Astrocyte of the hippocampus (primary cell): ENCODE measurements around the gene NR2C2AP.
A peak's percentile ranks its signal among the peaks of the same experiment; 100 is the strongest.
"Not testable (repeated sequence)": the region's sequence is repeated elsewhere in the genome, so short reads cannot be mapped to it uniquely, and the experiment has no call there.

Experiments used
- DNase-seq: peaks from one replicate; pipeline ENCODE4 v3.0.0; 2011; ENCODE audit warnings: low read depth, low spot score

The NR2C2AP gene, protein sequence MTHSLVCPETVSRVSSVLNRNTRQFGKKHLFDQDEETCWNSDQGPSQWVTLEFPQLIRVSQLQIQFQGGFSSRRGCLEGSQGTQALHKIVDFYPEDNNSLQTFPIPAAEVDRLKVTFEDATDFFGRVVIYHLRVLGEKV

DNA sequence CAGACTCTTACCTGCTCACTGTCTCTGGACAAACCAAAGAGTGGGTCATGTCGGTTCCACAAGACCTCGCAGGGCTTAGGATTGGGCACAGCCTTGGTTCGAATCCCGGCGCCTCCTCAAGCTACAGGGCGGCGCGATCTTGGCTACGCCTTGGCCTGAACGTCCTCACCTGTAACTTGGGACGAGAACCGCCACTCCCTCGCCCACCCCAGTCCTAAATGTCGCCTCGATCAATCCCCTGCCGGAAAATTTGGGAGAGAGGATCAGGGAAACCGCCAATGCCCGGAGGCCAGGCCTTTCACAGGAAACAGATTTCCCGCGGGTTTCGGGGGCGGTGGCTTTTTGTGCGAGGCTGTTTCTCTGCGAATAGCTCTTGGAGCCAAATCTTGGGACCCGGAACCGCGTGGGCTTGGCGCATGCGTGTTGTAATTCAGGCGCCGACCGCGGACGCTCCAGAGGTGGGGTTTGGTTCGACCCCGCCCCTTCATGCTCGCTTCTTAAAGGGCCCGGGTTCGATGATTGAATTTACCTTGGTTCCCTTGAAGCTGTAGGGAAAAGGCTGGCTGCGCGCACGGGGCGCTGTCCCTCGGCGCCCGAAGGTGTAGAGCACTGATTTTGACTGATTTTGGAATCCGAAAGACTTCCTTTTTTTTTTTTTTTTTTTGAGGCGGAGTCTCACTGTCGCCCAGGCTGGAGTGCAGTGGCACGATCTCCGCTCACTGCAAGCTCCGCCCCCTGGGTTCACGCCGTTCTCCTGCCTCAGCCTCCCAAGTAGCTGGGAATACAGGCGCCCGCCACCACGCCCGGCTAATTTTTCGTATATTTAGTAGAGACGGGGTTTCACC lies at the start of gene NR2C2AP:
Gene NR2C2AP (minus strand): TSS at position 403 of the 845 bp plus-strand sequence. CDS start 354 bp downstream, at position 49.
- peak; percentile 93 for DNase-seq

DNA sequence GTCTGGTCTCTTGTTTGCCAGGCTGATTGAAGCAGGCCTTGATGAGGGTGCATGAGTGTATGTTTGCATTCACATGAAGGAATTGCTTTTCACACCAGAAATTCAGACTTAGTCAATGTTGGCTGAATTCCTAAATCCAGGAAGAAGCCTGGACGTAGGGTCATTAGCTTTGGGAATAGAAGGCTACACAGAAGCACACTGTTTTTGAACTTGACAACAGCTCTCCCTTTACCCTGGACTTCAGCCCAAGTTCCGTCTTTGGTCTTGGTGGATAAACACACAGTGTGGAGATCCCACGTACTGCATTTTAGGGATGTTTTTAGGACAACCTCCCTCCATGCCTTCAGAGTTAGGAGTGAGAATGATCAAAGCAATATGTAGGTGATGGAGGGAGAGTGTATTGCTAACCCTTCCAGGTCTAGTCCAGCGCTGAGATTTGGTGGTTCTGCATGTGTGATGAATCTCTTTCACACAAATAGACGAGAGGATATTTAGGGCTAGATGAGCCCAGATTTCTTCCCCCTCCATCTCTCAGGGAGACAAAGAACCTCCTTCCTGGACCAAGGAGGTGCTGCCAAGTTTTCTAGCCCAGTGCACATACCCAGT lies 47.1 kb upstream of the NR2C2AP start:
- DNase-seq: no peak

DNA sequence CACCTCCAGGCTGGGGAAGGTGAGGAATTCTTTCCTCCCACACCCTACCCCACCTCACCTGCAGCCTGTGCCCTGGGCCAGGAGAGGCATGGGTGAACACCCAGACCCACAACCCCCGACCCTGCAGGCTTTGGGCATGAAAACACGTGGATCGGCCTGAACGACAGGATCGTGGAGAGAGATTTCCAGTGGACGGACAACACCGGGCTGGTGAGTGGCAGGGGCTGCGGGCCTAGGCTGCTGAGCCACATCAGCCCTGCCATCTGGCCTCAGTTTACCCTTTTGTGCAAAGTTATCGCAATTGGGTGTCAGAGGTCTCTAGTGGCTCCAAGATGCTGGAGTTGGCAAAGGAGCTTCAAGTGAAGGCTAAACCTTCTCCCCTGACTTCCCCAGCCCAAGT lies 37.3 kb upstream of the NR2C2AP start:
- no peak for DNase-seq

DNA sequence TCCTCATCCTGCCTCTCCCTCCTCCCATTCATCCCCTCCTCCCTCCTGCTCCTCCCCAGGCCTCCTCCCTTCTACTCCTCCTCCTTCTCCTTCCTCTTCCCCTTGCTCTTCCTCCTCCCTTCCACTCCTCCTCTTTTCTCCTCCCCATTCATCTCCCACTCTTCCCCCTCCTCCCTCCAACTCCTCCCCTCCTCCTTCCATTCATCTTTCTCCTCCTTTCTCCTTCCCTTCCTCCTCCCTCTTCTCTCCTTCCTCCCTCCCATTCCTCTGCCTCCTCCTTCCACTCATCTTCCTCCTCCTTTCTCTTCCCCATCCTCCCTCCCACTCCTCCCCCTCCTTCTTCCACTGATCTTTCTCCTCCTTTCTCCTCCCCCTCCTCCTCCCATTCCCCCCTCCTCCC lies 36.5 kb upstream of the NR2C2AP start:
- DNase-seq: no peak

DNA sequence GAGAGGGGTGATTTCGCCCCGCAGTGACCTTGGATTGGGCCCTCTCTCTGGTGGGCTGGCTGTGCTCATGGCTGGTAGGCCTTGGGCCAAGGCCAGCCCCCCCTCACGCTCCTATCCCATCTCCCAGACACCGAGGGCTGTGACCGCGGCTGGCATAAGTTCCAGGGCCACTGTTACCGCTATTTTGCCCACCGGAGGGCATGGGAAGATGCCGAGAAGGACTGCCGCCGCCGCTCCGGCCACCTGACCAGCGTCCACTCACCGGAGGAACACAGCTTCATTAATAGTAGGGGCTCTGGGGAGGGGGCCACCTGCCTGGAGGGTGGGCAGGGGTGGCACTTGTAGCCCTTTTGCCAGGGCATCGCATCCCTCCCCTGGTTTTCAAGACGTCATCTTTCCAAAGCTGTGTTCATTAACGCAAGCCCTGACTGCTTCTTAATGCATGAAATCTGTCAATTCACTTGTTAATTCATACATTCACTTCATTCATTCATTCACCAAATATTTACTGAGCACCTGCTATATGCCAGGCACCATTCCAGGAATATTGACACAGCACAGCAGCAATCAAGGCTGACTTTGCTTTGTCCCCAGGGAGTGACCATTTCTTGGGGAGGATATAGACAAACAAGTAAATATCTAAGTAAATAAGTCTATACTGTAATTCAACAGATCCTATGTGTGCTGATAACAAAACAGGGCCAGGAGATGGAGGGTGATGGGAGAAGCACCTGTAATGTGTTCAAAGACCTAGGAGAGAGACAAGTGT lies 35.1 kb upstream of the NR2C2AP start:
- no peak for DNase-seq

DNA sequence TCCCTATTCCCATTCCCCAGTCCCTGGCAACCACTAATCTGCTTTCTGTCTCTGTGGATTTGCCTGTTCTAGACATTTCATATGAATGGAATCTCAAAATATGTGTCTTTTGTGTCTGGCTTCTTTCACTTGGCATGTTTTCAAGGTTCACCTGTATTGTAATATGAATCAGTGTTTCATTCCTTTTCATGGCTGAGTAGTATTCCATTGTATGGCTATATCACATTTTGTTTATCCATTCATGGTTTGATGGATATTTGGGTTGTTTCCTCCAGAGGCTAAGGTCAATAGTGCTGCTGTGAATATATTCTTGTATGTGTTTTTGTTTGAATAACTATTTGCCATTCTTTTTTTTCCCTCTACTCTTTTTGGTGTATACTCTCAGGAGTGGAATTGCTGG lies 33.0 kb upstream of the NR2C2AP start:
- no peak for DNase-seq

DNA sequence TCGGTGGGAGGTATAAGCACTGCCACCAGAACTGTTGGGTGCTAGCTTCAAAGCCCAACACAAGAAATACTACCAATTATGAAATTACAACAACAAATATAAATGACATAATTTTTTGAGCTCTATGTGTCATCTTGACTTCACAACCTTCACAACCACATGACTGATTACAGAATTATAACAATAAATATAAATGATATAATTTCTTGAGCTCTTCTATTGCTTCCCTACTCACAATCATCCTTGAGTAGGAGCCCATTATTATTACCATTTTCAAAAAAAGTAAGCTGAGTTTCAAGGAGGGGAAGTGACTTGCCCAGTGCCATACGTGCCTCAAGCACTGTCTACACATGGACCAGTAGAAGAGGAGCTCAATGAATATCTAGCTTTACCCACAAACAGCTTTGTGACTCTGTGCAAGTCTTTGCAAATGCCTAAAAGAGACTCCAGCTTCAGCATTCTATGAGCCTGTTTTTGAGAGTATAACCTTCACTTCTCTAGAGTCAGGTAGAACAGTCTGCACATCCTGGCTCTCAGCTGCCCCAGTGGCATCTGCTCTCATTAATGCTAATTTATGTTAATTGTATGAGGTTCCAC lies 31.1 kb upstream of the NR2C2AP start:
- DNase-seq: no peak

DNA sequence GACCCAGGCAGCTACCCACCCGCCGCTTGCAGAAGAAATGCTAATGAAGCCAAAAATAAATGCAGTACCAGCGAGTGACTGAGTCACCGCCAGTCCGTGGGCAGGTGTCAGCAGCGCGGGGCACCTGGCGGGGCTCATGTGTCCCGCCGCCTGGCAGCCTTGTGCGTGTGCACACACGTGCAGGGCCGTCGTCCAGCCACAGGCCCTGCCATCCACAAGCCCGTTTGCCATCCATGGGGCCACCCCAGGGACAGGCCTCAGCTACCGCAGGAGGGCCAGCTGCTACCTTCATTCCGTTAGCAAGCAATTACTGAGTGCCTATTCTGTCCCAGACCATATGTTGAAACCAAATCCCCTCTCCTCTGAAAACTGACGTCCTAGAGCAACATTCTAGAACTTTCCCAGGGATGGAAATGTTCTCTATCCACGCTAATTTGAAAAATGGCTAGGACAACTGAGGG lies 29.1 kb upstream of the NR2C2AP start:
- no peak for DNase-seq

DNA sequence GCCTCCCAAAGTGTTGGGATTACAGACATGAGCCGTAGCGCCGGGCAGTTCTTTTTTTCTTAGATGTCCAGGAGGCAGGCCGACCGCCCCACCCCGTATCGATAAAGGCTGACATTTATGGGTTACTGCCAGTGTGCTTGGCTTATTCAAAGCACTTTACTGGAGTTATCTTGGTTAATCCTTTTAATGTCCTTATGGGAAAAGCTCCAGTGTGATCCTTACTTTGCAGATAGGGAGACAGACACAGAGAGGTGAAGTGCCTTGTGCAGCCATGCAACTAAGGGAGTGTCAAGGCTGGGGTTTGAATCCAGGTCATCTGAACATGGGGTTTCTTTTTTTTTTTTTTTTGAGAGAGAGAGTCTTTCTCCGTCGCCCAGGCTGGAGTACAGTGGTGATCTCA lies 27.8 kb upstream of the NR2C2AP start:
- DNase-seq: no peak

DNA sequence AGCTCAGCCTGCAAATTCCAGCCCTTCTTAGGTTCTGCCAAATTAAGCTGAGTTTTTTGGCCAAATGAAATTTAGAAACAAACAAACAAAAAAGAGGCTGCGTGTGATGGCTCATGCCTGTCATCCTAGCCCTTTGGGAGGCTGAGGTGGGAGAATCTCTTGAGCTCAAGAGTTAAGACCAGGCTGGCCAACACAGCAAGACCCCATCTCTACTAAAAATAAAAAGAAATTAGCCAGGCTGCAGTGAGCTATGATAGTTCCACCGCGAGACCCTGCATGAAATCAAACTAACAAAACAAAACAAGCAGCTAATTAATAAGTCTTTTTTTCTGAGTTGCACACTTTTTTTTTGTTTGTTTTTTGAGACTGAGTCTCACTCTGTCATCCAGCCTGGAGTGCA lies 26.5 kb upstream of the NR2C2AP start:
- no peak for DNase-seq

DNA sequence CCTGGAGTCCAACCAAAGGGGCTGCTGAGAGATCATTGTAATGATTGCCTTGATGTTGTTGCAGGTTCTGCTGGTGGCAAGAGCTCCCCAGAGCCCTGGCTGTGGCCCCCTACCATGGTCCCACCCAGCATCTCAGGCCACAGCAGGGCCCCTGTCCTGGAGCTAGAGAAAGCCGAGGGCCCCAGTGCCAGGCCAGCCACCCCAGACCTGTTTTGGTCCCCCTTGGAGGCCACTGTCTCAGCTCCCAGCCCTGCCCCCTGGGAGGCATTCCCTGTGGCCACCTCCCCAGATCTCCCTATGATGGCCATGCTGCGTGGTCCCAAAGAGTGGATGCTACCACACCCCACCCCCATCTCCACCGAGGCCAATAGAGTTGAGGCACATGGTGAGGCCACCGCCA lies 24.0 kb upstream of the NR2C2AP start:
- DNase-seq: no peak

DNA sequence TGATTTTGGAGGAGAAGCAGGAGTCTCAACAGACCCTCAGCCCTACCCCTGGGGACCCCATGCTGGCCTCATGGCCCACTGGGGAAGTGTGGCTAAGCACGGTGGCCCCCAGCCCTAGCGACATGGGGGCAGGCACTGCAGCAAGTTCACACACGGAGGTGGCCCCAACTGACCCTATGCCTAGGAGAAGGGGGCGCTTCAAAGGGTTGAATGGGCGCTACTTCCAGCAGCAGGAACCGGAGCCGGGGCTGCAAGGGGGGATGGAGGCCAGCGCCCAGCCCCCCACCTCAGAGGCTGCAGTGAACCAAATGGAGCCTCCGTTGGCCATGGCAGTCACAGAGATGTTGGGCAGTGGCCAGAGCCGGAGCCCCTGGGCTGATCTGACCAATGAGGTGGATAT lies 23.4 kb upstream of the NR2C2AP start:
- no peak for DNase-seq

DNA sequence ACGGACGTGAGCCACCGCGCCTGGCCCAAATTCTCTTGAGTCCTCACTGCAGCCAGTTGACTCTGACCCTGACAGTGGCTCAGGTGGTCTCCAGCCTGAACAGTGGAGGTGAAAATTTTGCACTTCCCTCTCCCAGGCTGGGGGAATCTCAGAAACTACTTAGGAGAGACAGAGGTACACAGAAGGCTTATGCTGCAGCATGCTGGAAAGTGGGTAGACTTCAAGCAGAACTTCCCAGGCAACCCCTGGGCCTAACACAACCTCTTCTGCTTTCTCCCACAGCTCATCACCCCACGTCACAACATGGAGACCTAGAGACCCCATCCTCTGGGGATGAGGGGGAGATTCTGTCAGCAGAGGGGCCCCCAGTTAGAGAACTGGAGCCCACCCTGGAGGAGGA lies 23.0 kb upstream of the NR2C2AP start:
- no peak for DNase-seq

DNA sequence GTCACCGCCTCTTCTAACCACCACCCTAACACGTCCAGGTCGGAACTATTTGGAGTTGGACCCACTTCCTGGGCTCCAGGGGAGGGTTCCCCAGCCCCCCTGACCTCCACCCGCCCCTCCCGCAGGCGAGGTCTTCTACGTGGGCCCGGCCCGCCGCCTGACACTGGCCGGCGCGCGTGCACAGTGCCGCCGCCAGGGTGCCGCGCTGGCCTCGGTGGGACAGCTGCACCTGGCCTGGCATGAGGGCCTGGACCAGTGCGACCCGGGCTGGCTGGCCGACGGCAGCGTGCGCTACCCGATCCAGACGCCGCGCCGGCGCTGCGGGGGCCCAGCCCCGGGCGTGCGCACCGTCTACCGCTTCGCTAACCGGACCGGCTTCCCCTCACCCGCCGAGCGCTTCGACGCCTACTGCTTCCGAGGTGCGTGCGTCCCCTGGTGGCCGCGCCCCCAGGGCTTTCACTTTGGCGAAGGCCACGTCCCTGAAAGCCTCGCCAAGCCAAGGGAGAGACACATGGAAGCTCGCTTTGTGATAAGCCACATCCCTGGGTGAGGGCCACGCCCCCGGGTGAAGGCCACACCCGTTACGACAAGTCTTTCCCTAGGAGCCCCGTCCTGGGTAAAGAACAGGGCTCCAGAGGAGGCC lies 21.8 kb upstream of the NR2C2AP start:
- peak; percentile 59 for DNase-seq

DNA sequence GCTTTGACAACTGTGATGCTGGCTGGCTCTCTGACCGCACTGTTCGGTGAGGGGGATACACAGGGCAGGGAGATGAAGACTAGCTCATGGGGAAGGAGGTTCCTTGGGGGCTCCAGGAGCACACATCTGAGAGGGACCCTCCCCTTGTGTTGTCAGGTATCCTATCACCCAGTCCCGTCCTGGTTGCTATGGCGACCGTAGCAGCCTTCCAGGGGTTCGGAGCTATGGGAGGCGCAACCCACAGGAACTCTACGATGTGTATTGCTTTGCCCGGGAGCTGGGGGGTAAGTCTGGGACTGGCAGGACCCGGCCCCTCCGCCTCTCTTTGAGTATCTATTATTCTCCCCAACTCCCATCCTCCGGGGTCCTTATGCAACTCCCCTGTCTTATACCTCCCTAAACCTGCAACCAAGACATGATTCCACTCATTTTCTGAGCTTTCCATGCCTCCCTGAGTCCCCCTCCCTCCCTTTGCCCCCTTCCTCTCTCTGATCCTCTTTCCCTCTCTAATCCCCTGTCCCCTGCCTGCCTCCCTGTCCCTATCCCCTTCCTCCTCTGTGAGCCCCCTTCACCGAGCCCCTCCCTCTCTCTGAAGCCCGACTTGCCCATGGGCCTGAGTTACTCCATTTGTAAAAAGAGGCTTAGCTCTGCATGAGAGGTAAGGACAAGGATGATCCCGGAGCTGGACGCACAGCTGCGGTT lies 21.1 kb upstream of the NR2C2AP start:
- no peak for DNase-seq

DNA sequence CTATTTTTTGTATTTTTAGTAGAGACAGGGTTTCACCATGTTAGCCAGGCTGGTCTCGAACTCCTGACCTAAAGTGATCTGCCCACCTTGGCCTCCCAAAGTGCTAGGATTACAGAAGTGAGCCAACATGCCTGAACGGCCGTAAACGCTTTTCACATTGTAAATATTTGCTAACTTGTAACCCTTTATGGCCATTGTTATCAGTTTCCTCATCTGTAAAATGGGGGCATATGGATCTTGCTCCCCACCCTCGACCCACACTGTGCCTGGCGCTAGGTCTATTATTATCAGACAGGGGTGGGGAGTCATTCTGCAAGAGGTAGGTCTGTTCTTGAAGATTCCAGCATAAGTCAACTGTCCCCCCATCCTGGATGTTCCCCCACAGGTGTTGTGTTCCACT lies 20.4 kb upstream of the NR2C2AP start:
- no peak for DNase-seq

DNA sequence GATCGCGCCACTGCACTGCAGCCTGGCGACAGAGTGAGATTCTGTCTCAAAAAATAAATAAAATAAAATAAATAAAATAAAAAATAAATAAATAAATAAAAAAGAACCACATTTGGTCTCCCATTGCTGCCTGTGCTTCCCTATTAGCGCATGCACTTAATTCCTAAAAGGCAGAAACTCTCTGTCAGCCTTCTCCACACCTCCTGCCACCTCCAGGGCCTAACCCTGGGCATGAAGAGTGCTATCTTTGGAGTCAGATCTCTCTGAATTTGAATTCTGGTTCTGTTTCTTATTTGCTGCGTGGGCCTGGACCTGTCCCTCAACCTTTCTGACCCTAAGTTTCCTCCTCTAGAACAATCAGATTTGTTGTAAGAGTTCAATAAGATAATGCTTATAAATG lies 19.8 kb upstream of the NR2C2AP start:
- no peak for DNase-seq

DNA sequence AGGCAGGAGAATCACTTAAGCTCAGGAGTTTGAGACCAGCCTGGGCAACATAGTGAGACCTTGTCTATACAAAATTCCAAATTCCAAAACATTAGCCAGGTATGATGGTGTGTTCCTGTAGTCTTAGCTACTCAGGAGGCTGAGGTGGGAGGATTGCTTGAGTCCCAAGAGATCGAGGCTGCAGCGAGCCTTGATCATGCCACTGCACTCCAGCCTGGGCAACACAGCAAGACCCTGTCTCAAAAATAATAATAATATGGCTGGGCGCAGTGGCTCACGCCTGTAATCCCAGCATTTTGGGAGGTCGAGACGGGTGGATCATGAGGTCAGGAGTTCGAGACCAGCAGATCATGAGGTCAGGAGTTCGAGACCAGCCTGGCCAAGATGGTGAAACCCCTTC lies 17.8 kb upstream of the NR2C2AP start:
- not testable (repeated sequence) for DNase-seq

DNA sequence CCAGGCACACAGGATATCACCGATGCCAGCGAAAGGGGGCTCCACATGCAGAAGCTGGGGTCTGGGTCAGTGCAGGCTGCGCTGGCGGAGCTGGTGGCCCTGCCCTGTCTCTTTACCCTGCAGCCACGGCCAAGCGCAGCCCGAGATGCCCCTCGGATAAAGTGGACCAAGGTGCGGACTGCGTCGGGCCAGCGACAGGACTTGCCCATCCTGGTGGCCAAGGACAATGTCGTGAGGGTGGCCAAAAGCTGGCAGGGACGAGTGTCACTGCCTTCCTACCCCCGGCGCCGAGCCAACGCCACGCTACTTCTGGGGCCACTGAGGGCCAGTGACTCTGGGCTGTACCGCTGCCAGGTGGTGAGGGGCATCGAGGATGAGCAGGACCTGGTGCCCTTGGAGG lies 15.7 kb upstream of the NR2C2AP start:
- no peak for DNase-seq

DNA sequence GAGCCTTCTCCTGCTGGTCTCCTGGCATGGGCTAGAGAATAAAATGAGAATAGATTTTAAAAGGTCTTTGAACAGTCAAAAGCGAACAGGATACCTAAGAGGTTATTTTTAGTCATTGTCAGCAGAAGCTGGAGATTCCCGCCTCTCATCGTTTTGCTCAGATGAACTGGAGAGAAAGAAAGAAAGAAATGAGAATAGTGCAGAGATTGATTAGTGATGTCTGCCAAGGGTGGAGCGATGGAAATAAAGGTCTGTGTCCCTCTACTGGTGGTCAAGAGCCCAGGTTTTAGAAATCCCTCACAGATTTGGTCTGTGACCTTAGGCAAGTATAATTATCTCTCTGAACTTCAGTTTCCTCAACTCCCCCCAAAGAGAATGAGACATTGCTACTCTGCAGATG lies 13.9 kb upstream of the NR2C2AP start:
- no peak for DNase-seq

DNA sequence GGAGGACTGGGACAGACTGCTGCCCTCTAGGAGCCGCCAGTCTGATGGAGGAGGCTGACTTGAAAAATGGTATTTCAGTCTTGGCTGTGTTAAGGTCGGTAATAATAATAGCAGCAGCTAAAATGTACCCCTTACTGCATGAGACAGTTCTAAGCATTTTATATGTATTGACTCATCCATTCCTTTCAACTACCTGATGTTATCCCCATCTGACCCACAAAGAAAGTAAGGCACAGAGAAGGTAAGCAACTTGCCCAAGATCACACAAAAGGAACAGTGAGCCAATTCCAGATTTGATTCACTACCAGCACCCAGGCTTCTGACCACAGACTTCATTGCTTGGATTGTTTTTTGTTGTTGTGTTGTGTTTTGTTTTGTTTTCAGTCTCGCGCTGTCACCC lies 12.6 kb upstream of the NR2C2AP start:
- DNase-seq: no peak
